ENCODE results near the gene ZG16. TPM values are rescaled to one million over a fixed set of nuclear protein-coding genes. Genes with fewer than 3 reads are reported as not detected.
"Not testable (repeated sequence)": the region's sequence is repeated elsewhere in the genome, so short reads cannot be mapped to it uniquely, and the experiment has no call there.

ZG16 gene
- total and polyA plus RNA-seq, 7 donors, result 0.01 to 0.03 (median 0.01) TPM; not detected in 4

DNA sequence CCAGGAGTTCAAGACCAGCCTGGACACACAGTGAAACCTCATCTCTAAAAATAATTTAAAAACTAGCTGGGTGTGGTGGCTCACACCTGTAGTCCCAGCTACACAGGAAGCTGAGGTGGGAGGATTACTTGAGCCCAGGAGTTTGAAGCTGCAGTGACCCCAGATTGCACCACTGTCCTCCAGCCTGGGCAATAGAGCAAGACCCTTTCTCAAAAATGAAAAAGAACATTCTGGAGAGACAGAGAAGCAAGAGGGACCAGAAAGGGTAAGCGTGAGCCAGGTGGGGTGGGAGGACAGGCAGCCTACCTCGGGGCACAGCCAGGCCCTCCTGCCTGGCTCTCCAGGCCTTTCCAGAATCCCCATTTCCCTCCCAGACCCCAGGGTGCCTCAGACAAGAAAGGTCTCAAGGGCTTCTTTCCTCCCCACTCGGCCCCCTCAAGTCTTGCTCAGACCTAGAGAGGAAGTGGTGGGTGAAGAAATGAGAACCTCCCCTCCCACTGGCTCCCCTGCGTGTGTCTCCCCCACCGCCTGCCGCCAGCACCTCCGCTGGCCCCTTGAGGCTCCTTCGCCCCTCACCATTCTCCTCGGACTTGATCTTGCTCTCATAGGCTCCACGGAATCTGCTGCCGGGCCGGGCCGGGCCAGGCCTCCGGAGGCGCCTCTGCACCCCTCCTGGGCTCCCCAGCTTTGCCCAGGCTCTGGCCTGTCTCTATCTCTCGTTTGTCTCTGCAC, 32.8 kb upstream of the ZG16 start:
- no peak for TF ChIP-seq CTCF (IDR thresholded peaks at IDR 0.05)
- 72 to 76% (median 74%) methylated on average over 16 of the region's 16 CpGs for WGBS, 3 donors
- Histone ChIP-seq H3K36me3 (ENCODE audit: insufficient read depth in 1 of 2, low read depth in 1 of 2) (no peaks in the 10 kb centered on the region), H3K4me3 (peak overlapping the region; percentile 32), H3K27me3 (ENCODE audit: insufficient read depth in 3 of 3, low read length in 2 of 3) (no peaks in the 10 kb centered on the region), H3K27ac (no peak overlapping the region), H3K4me1 (no peaks in the 10 kb centered on the region), H3K9me3 (no peaks in the 10 kb centered on the region)
- intact Hi-C loops (cut with DNase I), result loop anchor here (5.0 to 10.0 kb wide), 2 partner anchors 37 to 140 kb away; no protein-coding TSS in a partner anchor
- ATAC-seq (peak in 1 of 4 donors; percentile 6), DNase-seq (no peak)

GRCh38 chr16:29745853-29746345, 32.2 kb upstream of the ZG16 start, which contains the start of gene C16orf54:
C16orf54 (minus strand) TSS chr16:29745990; CDS start chr16:29744951, 1,039 bp downstream.
- H3K27ac ChIP-seq, result no peak within 1 kb of the TSS
- ATAC-seq, result peak; percentile 15 to 56 (median 44)
- WGBS, 3 donors, result 75 to 77% (median 76%) methylated on average over 12 of the region's 12 CpGs
- H3K9me3 ChIP-seq, result no peaks in the 10 kb centered on the region
- no peaks in the 10 kb centered on the region for H3K27me3 ChIP-seq (ENCODE audit: insufficient read depth in 3 of 3, low read length in 2 of 3)
- H3K4me3 ChIP-seq, result peak within 1 kb of the TSS; percentile 32
- H3K4me1 ChIP-seq, result no peaks in the 10 kb centered on the region
- TF ChIP-seq CTCF (IDR thresholded peaks at IDR 0.05), result no peak
- H3K36me3 ChIP-seq (ENCODE audit: insufficient read depth in 1 of 2, low read depth in 1 of 2), result no peaks in the 10 kb centered on the region
- intact Hi-C loops (cut with DNase I), result loop anchor here (5.0 to 10.0 kb wide), 2 partner anchors 36 to 139 kb away; no protein-coding TSS in a partner anchor
- DNase-seq, result peak; percentile 54 to 80

- not testable (repeated sequence) for ATAC-seq; H3K4me3 ChIP-seq; DNase-seq; H3K36me3 ChIP-seq (ENCODE audit: insufficient read depth in 1 of 2, low read depth in 1 of 2); H3K9me3 ChIP-seq; H3K4me1 ChIP-seq; H3K27me3 ChIP-seq (ENCODE audit: insufficient read depth in 3 of 3, low read length in 2 of 3); H3K27ac ChIP-seq
- intact Hi-C loops (cut with DNase I), result loop anchor here (5.0 to 10.0 kb wide), 2 partner anchors 36 to 138 kb away; no protein-coding TSS in a partner anchor
- 51 to 67% (median 52%) methylated on average over 4 of the region's 4 CpGs for WGBS, 3 donors
These were observed 31.5 kb upstream of the ZG16 start for GRCh38 chr16:29746518-29746917.

DNA sequence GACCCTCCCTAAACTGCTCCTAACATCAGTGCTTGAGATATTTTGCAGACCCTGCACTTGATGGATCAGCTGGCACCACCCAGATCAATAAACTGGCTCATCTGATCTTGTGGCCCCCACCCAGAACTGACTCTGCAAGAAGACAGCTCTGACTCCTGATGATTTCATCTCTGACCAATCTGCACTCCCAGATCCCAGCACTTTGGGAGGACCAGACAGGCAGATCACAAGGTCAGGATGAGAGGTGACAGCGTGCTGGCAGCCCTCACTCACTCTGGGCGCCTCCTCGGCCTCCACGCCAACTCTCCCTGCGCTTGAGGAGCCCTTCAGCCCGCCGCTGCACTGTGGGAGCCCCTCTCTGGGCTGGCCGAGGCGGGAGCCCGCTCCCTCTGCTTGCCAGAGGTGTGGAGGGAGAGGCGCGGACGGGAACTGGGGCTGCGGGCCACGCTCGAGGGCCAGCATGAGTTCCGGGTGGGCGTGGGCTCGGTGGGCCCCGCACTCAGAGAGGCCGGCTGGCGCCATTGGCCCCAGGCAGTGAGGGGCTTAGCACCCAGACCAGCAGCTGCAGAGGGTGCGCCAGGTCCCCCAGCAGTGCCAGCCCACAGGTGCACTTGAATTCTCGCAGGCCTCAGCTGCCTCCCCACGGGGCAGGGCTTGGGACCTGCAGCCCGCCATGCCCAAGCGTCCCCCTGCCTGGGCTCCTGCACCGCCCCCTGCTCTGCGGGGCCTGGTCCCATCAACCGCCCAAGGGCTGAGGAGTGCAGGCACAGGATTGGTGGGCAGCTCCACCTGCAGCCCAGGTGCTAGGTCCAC, 29.9 kb upstream of the ZG16 start:
- no peak overlapping the region for H3K4me3 ChIP-seq
- H3K27ac ChIP-seq, result no peak overlapping the region
- no peaks in the 10 kb centered on the region for H3K4me1 ChIP-seq
- H3K36me3 ChIP-seq (ENCODE audit: insufficient read depth in 1 of 2, low read depth in 1 of 2), result no peaks in the 10 kb centered on the region
- intact Hi-C loops (cut with DNase I), result loop anchor here (5.0 to 10.0 kb wide), 2 partner anchors 34 to 137 kb away; no protein-coding TSS in a partner anchor
- WGBS, 3 donors, result 92 to 96% (median 95%) methylated on average over 26 to 30 of the region's 30 CpGs
- H3K9me3 ChIP-seq, result no peaks in the 10 kb centered on the region
- TF ChIP-seq CTCF (IDR thresholded peaks at IDR 0.05), result no peak
- H3K27me3 ChIP-seq (ENCODE audit: insufficient read depth in 3 of 3, low read length in 2 of 3), result no peaks in the 10 kb centered on the region
- DNase-seq (no peak), ATAC-seq (no peak)

DNA sequence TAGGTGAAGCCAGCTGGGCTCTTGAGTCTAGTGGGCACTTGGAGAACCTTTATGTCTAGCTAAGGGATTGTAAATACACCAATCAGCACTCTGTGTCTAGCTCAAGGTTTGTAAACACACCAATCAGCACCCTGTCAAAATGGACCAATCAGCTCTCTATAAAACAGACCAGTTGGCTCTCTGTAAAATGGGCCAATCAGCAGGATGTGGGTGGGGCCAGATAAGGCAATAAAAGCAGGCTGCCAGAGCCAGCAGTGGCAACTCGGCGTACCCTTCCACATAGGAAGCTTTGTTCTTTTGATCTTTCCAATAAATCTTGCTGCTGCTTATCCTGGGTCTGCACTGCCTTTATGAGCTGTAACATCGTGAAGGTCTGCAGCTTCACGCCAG, 29.3 kb upstream of the ZG16 start:
- ATAC-seq; H3K9me3 ChIP-seq; H3K36me3 ChIP-seq (ENCODE audit: insufficient read depth in 1 of 2, low read depth in 1 of 2); H3K27me3 ChIP-seq (ENCODE audit: insufficient read depth in 3 of 3, low read length in 2 of 3); H3K27ac ChIP-seq; H3K4me1 ChIP-seq; DNase-seq; H3K4me3 ChIP-seq: not testable (repeated sequence)
- WGBS, 3 donors, result 40 to 49% (median 42%) methylated on average over 4 of the region's 4 CpGs
- intact Hi-C loops (cut with DNase I), result loop anchor here (5.0 to 10.0 kb wide), 2 partner anchors 34 to 136 kb away; no protein-coding TSS in a partner anchor

Measured in psoas muscle (tissue), 8 donors.